ENCODE data around the gene IZUMO2. TPM values are rescaled to one million over a fixed set of nuclear protein-coding genes. Genes with fewer than 3 reads are reported as not detected.
"Not testable (repeated sequence)": the region's sequence is repeated elsewhere in the genome, so short reads cannot be mapped to it uniquely, and the experiment has no call there.

The IZUMO2 gene
- polyA plus RNA-seq, 4 donors = 0.27 to 0.34 TPM; not detected in 2

GRCh38 chr19:50140118-50140845 lies 22.8 kb downstream of the IZUMO2 start:
- DNase-seq (ENCODE audit: low read depth in 4 of 4, low spot score in 3 of 4) = not testable (repeated sequence)

- DNase-seq (ENCODE audit: low read depth in 4 of 4, low spot score in 3 of 4) = not testable (repeated sequence)
Observed at GRCh38 chr19:50136603-50137365, 26.3 kb downstream of the IZUMO2 start.

GRCh38 chr19:50135856-50136602 lies 27.1 kb downstream of the IZUMO2 start:
- DNase-seq (ENCODE audit: low read depth in 4 of 4, low spot score in 3 of 4) = not testable (repeated sequence)

GRCh38 chr19:50134777-50135719 lies 28.0 kb downstream of the IZUMO2 start:
- DNase-seq (ENCODE audit: low read depth in 4 of 4, low spot score in 3 of 4) = not testable (repeated sequence)

GRCh38 chr19:50133518-50134492 lies 29.3 kb downstream of the IZUMO2 start:
- DNase-seq (ENCODE audit: low read depth in 4 of 4, low spot score in 3 of 4) = not testable (repeated sequence)

GRCh38 chr19:50104012-50104411 lies 59.1 kb downstream of the IZUMO2 start:
- not testable (repeated sequence) for DNase-seq (ENCODE audit: low read depth in 4 of 4, low spot score in 3 of 4)

GRCh38 chr19:50103405-50103804 lies 59.7 kb downstream of the IZUMO2 start:
- not testable (repeated sequence) for DNase-seq (ENCODE audit: low read depth in 4 of 4, low spot score in 3 of 4)

Other genes with a start within 250 kb of the IZUMO2 start
- gene ATF5, start 234.1 kb downstream of the IZUMO2 start, polyA plus RNA-seq (ENCODE audit: insufficient read length in 4 of 4) = 10 to 100 TPM; 17.8 to 26.2 (median 20.8) TPM
- 10 to 100 TPM; 59.6 to 72.0 (median 61.1) TPM for gene NUP62, start 233.8 kb downstream of the IZUMO2 start, polyA plus RNA-seq (ENCODE audit: insufficient read length in 4 of 4)
- 10 to 100 TPM in 1 of 4 donors, 1 to 10 TPM in 3; 4.4 to 25.0 (median 5.5) TPM for gene SIGLEC11, start 202.1 kb downstream of the IZUMO2 start, polyA plus RNA-seq (ENCODE audit: insufficient read length in 4 of 4)
- 10 to 100 TPM; 31.4 to 54.8 (median 48.6) TPM for gene VRK3, start 137.9 kb downstream of the IZUMO2 start, polyA plus RNA-seq (ENCODE audit: insufficient read length in 4 of 4)
- 10 to 100 TPM; 10.7 to 16.4 (median 15.1) TPM for gene ZNF473, start 137.3 kb downstream of the IZUMO2 start, polyA plus RNA-seq (ENCODE audit: insufficient read length in 4 of 4)
- gene MYH14, start 40.3 kb upstream of the IZUMO2 start, polyA plus RNA-seq (ENCODE audit: insufficient read length in 4 of 4) = 10 to 100 TPM in 3 of 4 donors, under 1 TPM in 1; 0.71 to 27.1 (median 22.2) TPM
- 10 to 100 TPM in 3 of 4 donors, 1 to 10 TPM in 1; 5.3 to 79.5 (median 36.1) TPM for gene KCNC3, start 166.1 kb upstream of the IZUMO2 start, polyA plus RNA-seq (ENCODE audit: insufficient read length in 4 of 4)
- 10 to 100 TPM in 1 of 4 donors, 1 to 10 TPM in 3; 1.1 to 10.1 (median 8.0) TPM for gene NAPSA, start 202.4 kb upstream of the IZUMO2 start, polyA plus RNA-seq (ENCODE audit: insufficient read length in 4 of 4)
- 10 to 100 TPM; 23.8 to 44.3 (median 26.3) TPM for gene NR1H2, start 213.2 kb upstream of the IZUMO2 start, polyA plus RNA-seq (ENCODE audit: insufficient read length in 4 of 4)
- gene POLD1, start 221.1 kb upstream of the IZUMO2 start, polyA plus RNA-seq (ENCODE audit: insufficient read length in 4 of 4) = 10 to 100 TPM; 20.5 to 40.3 (median 24.0) TPM